ENCODE results near the gene ESR2. TPM values are rescaled to one million over a fixed set of nuclear protein-coding genes. Genes with fewer than 3 reads are reported as not detected.

The ESR2 gene
- total RNA-seq, 4 donors from 2014 or later = 1.4 to 1.6 (median 1.5) TPM

GRCh38 chr14:64225151-64225757 lies 68.9 kb downstream of the ESR2 start:
- DNase-seq (ENCODE audit: low spot score) = no peak
- ATAC-seq (ENCODE audit: low FRiP score) = no peak
- no peak for TF ChIP-seq CTCF (IDR thresholded peaks at IDR 0.05)

- ATAC-seq (ENCODE audit: low FRiP score) (no peak), DNase-seq (ENCODE audit: low spot score) (no peak)
- no peak for TF ChIP-seq CTCF (IDR thresholded peaks at IDR 0.05)
Measured at GRCh38 chr14:64221391-64222003, 72.7 kb downstream of the ESR2 start.

- DNase-seq (ENCODE audit: low spot score) = no peak
- TF ChIP-seq CTCF (IDR thresholded peaks at IDR 0.05) = no peak
- ATAC-seq (ENCODE audit: low FRiP score) = no peak
Measured at GRCh38 chr14:64220466-64220865, 73.7 kb downstream of the ESR2 start.

GRCh38 chr14:64220056-64220455 lies 74.1 kb downstream of the ESR2 start:
- no peak for ATAC-seq (ENCODE audit: low FRiP score)
- TF ChIP-seq CTCF (IDR thresholded peaks at IDR 0.05) = no peak
- DNase-seq (ENCODE audit: low spot score) = no peak

- TF ChIP-seq CTCF (IDR thresholded peaks at IDR 0.05) = no peak
- peak; percentile 57 for ATAC-seq (ENCODE audit: low FRiP score)
Measured at GRCh38 chr14:64218344-64219240, 75.6 kb downstream of the ESR2 start.

GRCh38 chr14:64217834-64218233 lies 76.3 kb downstream of the ESR2 start:
- DNase-seq (ENCODE audit: low spot score) (no peak), ATAC-seq (ENCODE audit: low FRiP score) (no peak)
- no peak for TF ChIP-seq CTCF (IDR thresholded peaks at IDR 0.05)

More at GRCh38 chr14:64218344-64219240, 75.6 kb downstream of the ESR2 start:
- DNase-seq (ENCODE audit: low spot score) = no peak

All from omental fat pad (tissue), 4 donors.